IPS-20b (cell line): ENCODE results near the gene CCDC192.

Experiments
- H3K27ac ChIP-seq: one replicate; pipeline ENCODE4 v1.5.1; 2013; ENCODE audit warnings: low read length
- H3K27me3 ChIP-seq: 2 replicates; pipeline ENCODE4 v1.6.1; 2013; ENCODE audit warnings: mild to moderate bottlenecking, low read length, inconsistent platforms; ENCODE audit not compliant: insufficient read depth
- H3K36me3 ChIP-seq: 2 replicates; pipeline ENCODE4 v1.6.1; 2013; ENCODE audit warnings: low read depth, mild to moderate bottlenecking, inconsistent platforms, low read length, moderate library complexity; ENCODE audit not compliant: insufficient read depth
- H3K4me1 ChIP-seq: 2 replicates; pipeline ENCODE4 v1.6.1; 2013; ENCODE audit warnings: mild to moderate bottlenecking, control low read depth, inconsistent platforms, low read length, moderate library complexity; ENCODE audit not compliant: insufficient read depth
- H3K4me3 ChIP-seq: 2 replicates; pipeline ENCODE4 v1.5.1; 2013; ENCODE audit warnings: mild to moderate bottlenecking, low read length, inconsistent platforms
- H3K9ac ChIP-seq: 2 replicates; pipeline ENCODE4 v1.6.1; 2013; ENCODE audit warnings: low read depth, mild to moderate bottlenecking, inconsistent platforms, low read length, moderate library complexity
- H3K9me3 ChIP-seq: 2 replicates; pipeline ENCODE4 v1.6.1; 2013; ENCODE audit warnings: mild to moderate bottlenecking, low read depth, low read length, inconsistent platforms; ENCODE audit not compliant: insufficient read depth

The CCDC192 gene

GRCh38 chr5:127820910-127821553 is 117.8 kb downstream of the CCDC192 start:
- Histone ChIP-seq H3K27ac (no peak overlapping the region), H3K4me3 (no peak overlapping the region), H3K36me3 (no peaks in the 10 kb centered on the region), H3K4me1 (no peaks in the 10 kb centered on the region), H3K9ac (no peak overlapping the region), H3K27me3 (no peaks in the 10 kb centered on the region), H3K9me3 (no peaks in the 10 kb centered on the region)

GRCh38 chr5:127821896-127822295 is 118.7 kb downstream of the CCDC192 start:
- H3K9ac ChIP-seq, result no peak overlapping the region
- H3K27me3 ChIP-seq, result no peaks in the 10 kb centered on the region
- no peaks in the 10 kb centered on the region for H3K36me3 ChIP-seq
- H3K9me3 ChIP-seq, result no peaks in the 10 kb centered on the region
- no peak overlapping the region for H3K4me3 ChIP-seq
- H3K4me1 ChIP-seq, result no peaks in the 10 kb centered on the region
- H3K27ac ChIP-seq, result no peak overlapping the region

GRCh38 chr5:127824126-127824525 is 120.9 kb downstream of the CCDC192 start:
- Histone ChIP-seq H3K4me3 (no peak overlapping the region), H3K27me3 (no peaks in the 10 kb centered on the region), H3K9ac (no peak overlapping the region), H3K9me3 (no peaks in the 10 kb centered on the region), H3K4me1 (no peaks in the 10 kb centered on the region), H3K36me3 (no peaks in the 10 kb centered on the region), H3K27ac (no peak overlapping the region)

GRCh38 chr5:127826011-127826410 is 122.8 kb downstream of the CCDC192 start:
- no peaks in the 10 kb centered on the region for H3K4me1 ChIP-seq
- no peak overlapping the region for H3K27ac ChIP-seq
- H3K36me3 ChIP-seq, result no peaks in the 10 kb centered on the region
- no peak overlapping the region for H3K9ac ChIP-seq
- H3K27me3 ChIP-seq, result no peaks in the 10 kb centered on the region
- no peak overlapping the region for H3K4me3 ChIP-seq
- no peaks in the 10 kb centered on the region for H3K9me3 ChIP-seq

DNA sequence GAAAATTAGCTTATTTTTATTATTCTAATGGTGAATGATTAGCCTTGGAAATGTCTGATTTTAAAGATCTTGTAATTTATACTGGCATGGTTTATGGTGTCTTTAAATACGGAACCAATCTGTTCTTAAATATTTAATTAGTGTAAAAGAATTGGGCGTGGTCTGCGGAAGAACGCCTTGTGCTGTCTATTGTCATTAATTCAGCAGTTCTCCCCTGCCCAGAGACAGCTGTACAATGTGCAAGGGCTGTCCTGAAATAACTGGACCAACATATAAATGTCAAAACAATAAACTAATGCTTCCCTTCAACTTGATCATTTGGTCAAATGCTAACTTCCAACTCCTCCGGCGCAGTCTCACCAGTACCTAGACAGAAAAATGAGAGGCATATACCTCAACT is 124.3 kb downstream of the CCDC192 start:
- no peaks in the 10 kb centered on the region for H3K4me1 ChIP-seq
- no peak overlapping the region for H3K27ac ChIP-seq
- no peak overlapping the region for H3K9ac ChIP-seq
- H3K36me3 ChIP-seq, result no peaks in the 10 kb centered on the region
- H3K9me3 ChIP-seq, result no peaks in the 10 kb centered on the region
- H3K4me3 ChIP-seq, result no peak overlapping the region
- H3K27me3 ChIP-seq, result no peaks in the 10 kb centered on the region

DNA sequence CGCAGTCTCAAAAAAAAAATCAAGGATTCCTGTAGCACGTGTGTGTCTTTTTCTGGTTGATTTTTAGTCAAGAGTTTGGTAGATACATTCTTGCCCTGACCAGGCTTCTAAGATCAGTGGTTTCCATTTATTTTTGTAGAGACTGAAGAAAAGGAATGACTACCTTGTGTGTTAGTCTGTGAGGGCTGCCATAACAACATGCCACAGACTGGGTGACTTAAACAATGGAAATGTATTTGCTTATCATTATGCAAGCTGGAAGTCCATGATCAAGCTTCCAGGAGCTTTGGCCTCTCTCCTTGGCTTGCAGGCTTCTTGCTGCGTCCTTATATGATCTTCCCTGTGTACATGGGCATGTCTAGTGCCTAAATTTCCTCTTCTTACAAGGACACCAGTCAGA is 127.0 kb downstream of the CCDC192 start:
- Histone ChIP-seq H3K4me3 (no peak overlapping the region), H3K9me3 (no peaks in the 10 kb centered on the region), H3K9ac (no peak overlapping the region), H3K27me3 (no peaks in the 10 kb centered on the region), H3K27ac (no peak overlapping the region), H3K36me3 (no peaks in the 10 kb centered on the region), H3K4me1 (no peaks in the 10 kb centered on the region)

- no peak overlapping the region for H3K4me3 ChIP-seq
- H3K9ac ChIP-seq, result no peak overlapping the region
- no peaks in the 10 kb centered on the region for H3K36me3 ChIP-seq
- H3K27me3 ChIP-seq, result no peaks in the 10 kb centered on the region
- H3K4me1 ChIP-seq, result no peaks in the 10 kb centered on the region
- no peak overlapping the region for H3K27ac ChIP-seq
- no peaks in the 10 kb centered on the region for H3K9me3 ChIP-seq
These were observed 127.8 kb downstream of the CCDC192 start for GRCh38 chr5:127830829-127831598.

DNA sequence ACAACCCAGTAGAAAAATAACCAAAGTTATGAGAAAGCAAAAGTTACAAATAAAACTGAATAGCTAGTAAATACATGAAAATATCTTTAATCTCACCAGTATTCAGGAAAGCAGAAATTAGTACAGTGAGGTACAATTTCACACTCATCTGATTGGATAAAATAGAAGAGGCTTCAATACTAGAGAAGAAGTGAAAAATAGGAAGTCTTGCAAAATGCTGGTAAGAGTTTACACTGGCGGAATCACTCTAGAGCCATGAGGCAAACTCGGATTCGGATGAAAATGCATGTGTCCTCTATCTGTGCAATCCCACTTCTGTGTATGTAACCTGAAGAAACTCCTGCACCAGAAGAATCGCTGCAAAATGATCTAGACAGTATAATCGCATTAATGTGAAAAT is 128.9 kb downstream of the CCDC192 start:
- Histone ChIP-seq H3K9ac (no peak overlapping the region), H3K9me3 (no peaks in the 10 kb centered on the region), H3K27ac (no peak overlapping the region), H3K36me3 (no peaks in the 10 kb centered on the region), H3K27me3 (no peaks in the 10 kb centered on the region), H3K4me3 (no peak overlapping the region), H3K4me1 (no peaks in the 10 kb centered on the region)

- Histone ChIP-seq H3K27ac (no peak overlapping the region), H3K9me3 (no peaks in the 10 kb centered on the region), H3K36me3 (no peaks in the 10 kb centered on the region), H3K4me3 (no peak overlapping the region), H3K9ac (no peak overlapping the region), H3K27me3 (no peaks in the 10 kb centered on the region), H3K4me1 (peaks cover 4% of the 10 kb centered on the region)
These were observed 130.9 kb downstream of the CCDC192 start for GRCh38 chr5:127834094-127834531.

GRCh38 chr5:127834554-127834953 is 131.4 kb downstream of the CCDC192 start:
- Histone ChIP-seq H3K9ac (no peak overlapping the region), H3K4me3 (no peak overlapping the region), H3K27me3 (no peaks in the 10 kb centered on the region), H3K9me3 (no peaks in the 10 kb centered on the region), H3K36me3 (no peaks in the 10 kb centered on the region), H3K27ac (no peak overlapping the region), H3K4me1 (peaks cover 4% of the 10 kb centered on the region)

- Histone ChIP-seq H3K4me3 (no peak overlapping the region), H3K27me3 (no peaks in the 10 kb centered on the region), H3K9me3 (no peaks in the 10 kb centered on the region), H3K36me3 (no peaks in the 10 kb centered on the region), H3K27ac (no peak overlapping the region), H3K4me1 (peaks cover 4% of the 10 kb centered on the region), H3K9ac (peak overlapping the region; percentile 18; the same call in 1 of the 2 replicates)
These were observed 135.5 kb downstream of the CCDC192 start for GRCh38 chr5:127838661-127839060.

DNA sequence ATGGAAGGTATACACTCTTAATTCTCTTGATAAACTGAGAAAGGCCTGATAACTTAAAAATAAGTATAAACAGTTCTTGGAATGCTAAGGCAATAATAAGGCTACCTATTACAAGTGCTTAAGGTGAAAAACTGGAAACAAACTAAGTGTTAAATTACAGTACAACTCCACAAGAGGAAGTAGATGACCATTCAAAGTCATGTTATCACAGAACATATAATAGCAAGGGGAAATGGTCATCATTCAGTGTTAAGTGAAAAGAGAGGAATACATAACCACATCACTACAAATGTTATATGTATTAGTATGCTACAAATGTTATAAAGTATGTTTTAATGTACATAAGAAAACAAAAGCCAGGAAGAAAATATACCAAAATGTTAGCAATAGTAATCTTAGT is 135.9 kb downstream of the CCDC192 start:
- H3K36me3 ChIP-seq, result no peaks in the 10 kb centered on the region
- H3K4me3 ChIP-seq, result no peak overlapping the region
- H3K9me3 ChIP-seq, result no peaks in the 10 kb centered on the region
- H3K27ac ChIP-seq, result no peak overlapping the region
- peaks cover 4% of the 10 kb centered on the region for H3K4me1 ChIP-seq
- no peak overlapping the region for H3K9ac ChIP-seq
- no peaks in the 10 kb centered on the region for H3K27me3 ChIP-seq
